GM18511 (cell line): ENCODE measurements around the gene SLC27A5.
"Not testable (repeated sequence)": the region's sequence is repeated elsewhere in the genome, so short reads cannot be mapped to it uniquely, and the experiment has no call there.

Experiments
- ATAC-seq: cut with Tn5 transposase; IDR thresholded peaks from one replicate; pipeline ENCODE4 v1.9.1; 2021; ENCODE audit warnings: mild to moderate bottlenecking, moderate library complexity; ENCODE audit not compliant: unreplicated experiment

The SLC27A5 gene

DNA sequence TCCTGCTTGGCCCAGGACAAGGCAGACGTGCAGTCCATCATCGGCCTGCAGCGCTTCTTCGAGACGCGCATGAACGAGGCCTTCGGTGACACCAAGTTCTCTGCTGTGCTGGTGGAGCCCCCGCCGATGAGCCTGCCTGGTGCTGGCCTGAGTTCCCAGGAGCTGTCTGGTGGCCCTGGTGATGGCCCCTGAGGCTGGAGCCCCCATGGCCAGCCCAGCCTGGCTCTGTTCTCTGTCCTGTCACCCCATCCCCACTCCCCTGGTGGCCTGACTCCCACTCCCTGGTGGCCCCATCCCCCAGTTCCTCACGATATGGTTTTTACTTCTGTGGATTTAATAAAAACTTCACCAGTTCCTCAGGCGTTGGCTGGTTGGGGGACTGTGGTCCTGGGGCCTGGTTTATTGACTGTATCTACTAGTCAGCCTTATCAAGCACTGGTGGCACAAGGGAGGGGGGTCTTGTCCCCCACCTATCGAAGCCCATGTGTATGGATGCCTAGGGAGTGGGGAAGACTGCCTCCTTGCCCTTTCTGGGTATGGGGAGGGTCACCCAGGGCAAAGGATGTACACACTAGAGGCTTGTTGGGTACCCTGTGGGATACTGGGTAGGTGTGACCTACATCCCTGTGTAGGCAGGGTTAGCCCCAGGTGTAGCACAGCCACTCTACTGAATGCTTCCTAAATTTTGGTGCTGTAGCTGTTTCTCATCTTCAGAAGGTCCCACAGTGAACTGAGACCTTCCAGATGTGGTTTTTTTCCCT, 38.8 kb upstream of the SLC27A5 start:
- ATAC-seq: no peak

GRCh38 chr19:58549664-58550361, 38.0 kb upstream of the SLC27A5 start:
- no peak for ATAC-seq

DNA sequence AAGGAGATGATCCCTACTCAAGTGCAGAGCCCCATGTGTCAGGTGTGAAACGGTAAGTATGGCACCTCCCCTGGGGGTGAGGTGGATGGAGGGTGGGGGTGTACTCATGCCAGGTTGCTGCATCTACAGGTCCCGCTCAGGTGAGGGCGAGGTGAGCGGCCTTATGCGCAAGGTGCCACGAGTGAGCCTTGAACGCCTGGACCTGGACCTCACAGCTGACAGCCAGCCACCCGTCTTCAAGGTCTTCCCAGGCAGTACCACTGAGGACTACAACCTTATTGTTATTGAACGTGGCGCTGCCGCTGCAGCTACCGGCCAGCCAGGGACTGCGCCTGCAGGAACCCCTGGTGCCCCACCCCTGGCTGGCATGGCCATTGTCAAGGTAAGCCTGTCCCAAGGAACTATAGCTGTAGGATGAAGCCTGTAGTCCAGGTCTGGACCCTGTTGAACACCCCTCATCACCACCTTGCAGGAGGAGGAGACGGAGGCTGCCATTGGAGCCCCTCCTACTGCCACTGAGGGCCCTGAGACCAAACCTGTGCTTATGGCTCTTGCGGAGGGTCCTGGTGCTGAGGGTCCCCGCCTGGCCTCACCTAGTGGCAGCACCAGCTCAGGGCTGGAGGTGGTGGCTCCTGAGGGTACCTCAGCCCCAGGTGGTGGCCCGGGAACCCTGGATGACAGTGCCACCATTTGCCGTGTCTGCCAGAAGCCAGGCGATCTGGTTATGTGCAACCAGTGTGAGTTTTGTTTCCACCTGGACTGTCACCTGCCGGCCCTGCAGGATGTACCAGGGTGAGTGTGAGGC, 37.3 kb upstream of the SLC27A5 start:
- no peak for ATAC-seq

DNA sequence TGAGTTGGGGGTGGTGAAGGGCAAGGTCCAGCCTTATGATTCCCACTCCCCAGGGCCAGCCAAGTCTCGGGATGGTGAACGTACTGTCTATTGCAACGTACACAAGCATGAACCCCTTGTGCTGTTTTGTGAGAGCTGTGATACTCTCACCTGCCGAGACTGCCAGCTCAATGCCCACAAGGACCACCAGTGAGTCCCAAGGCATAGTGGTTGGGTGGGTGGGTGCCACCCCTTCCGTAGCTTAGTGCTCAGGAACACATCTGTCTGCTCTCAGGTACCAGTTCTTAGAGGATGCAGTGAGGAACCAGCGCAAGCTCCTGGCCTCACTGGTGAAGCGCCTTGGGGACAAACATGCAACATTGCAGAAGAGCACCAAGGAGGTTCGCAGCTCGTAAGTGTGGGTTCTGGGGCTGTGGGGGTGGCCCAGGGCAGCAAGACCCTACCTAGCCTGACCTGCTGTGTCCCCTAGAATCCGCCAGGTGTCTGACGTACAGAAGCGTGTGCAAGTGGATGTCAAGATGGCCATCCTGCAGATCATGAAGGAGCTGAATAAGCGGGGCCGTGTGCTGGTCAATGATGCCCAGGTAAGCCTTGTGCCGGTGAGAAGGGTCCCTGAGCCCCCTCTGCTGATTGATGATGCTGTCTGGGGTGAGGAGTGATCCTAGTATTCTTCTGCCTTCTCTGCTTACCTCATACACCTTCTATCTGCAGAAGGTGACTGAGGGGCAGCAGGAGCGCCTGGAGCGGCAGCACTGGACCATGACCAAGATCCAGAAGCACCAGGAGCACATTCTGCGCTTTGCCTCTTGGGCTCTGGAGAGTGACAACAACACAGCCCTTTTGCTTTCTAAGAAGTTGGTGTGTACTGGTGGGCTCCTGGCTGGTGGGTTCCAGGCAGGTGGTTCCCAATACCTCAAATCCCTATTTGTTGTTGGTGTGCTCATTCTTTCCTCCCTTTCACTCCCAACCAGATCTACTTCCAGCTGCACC, 35.8 kb upstream of the SLC27A5 start:
- ATAC-seq: no peak

DNA sequence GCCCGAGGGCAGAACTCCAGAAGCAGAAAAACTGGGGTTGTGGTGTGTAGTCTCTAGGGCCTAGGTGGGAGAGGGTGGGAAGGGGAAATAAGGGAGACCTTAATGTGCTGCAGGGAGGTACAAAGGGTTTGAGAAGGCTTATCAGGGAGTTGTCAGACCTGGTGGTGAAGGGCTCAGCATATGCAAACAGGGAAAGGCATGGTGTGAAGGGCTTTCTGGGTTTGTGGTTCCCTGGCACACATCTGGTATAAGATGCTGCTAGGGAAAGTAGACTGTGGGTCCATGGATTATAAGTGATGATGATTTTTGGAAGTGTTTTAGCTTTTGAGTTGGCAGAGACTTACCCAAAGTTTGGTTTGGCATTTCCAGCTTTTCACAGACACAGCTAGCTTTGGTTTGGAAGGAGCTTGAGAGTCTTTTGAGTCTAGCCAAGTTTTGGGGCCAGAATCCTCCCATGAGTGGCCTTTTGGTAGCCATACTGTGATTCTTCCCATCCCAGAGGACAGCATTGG, 34.3 kb upstream of the SLC27A5 start:
- no peak for ATAC-seq

GRCh38 chr19:58545286-58546018, 33.7 kb upstream of the SLC27A5 start:
- ATAC-seq: no peak

- peak; percentile 48 for ATAC-seq
Measured at GRCh38 chr19:58544591-58545285, 32.9 kb upstream of the SLC27A5 start.

DNA sequence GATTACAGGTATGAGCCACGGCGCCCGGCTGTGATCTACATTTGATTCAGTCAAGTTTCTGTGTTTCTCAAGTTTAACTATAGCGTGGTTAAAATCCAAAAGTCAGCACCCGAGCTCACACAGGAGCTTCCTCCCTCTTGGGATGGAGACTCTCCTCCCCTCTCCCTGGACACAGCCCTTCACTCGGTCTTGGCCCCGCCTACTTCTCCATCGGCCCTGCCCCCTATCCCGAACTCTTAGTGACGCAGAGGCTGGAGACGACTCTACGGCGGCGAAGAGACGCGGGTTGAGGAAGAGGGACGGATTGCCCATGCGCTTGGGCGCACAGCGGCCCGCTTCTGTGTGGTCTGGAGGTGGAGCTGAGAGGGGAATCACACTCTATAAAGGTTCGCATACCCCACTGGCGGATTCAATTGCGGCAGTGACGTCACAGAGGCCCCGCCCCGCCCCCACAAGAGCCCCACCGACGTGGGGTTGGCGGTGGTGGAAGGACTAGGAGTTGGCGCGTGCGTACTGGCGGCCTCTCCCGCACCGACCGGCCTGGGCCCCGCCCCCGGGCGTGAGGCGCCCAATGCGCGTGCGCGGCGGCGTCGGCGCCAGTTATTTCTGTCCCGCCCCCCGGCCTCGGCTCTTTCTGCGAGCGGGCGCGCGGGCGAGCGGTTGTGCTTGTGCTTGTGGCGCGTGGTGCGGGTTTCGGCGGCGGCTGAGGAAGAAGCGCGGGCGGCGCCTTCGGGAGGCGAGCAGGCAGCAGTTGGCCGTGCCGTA, 32.2 kb upstream of the SLC27A5 start, which contains the start of gene TRIM28:
TRIM28 (plus strand) TSS at position 239 of the 765 bp plus-strand sequence. CDS start 694 bp downstream, outside the sequence.
- ATAC-seq: peak; percentile 86

- ATAC-seq: not testable (repeated sequence)
Measured at GRCh38 chr19:58542641-58543372, 31.0 kb upstream of the SLC27A5 start.

DNA sequence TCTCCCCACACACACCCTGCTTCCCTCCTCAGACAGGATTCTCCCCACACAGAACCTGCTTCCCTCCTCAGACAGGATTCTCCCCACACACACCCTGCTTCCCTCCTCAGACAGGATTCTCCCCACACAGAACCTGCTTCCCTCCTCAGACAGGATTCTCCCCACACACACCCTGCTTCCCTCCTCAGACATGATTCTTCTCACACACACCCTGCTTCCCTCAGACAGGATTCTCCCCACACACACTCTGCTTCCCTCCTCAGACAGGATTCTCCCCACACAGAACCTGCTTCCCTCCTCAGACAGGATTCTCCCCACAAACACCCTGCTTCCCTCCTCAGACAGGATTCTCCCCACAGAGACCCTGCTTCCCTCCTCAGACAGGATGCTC, 27.4 kb upstream of the SLC27A5 start:
- not testable (repeated sequence) for ATAC-seq

GRCh38 chr19:58538257-58539168, 26.7 kb upstream of the SLC27A5 start:
- no peak for ATAC-seq

GRCh38 chr19:58536852-58537798, 25.3 kb upstream of the SLC27A5 start:
- no peak for ATAC-seq

DNA sequence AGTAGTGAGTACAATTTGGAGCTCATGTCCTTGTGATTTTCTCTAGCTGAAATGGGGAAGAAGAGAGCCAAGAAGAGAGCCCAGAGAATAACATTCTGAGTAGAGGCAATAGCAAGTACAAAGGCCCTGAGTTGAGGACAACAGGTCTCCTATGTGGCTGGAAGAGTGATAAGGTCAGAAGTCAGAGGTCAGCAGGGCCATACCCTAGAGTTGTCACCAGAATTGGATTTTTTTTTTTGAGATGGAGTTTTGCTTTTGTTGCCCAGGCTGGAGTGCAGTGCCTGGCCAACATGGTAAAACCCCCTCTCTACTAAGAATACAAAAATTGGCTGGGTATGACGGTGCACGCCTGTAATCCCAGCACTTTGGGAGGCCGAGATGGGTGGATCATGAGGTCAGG, 24.1 kb upstream of the SLC27A5 start:
- ATAC-seq: no peak

GRCh38 chr19:58531034-58531840, 19.4 kb upstream of the SLC27A5 start:
- ATAC-seq: no peak
